ENCODE measurements around the gene C17orf75.

The C17orf75 gene

GRCh38 chr17:32342603-32343325 is 791 bp upstream of the C17orf75 start:
- H3K9me3 ChIP-seq (ENCODE audit: control insufficient read depth, low read length) = no peaks in the 10 kb centered on the region
- H3K4me1 ChIP-seq (ENCODE audit: control insufficient read depth, insufficient read depth, low read length) = peaks cover 9% of the 10 kb centered on the region
- H3K4me3 ChIP-seq (ENCODE audit: low read length) = peak overlapping the region; percentile 81
- H3K36me3 ChIP-seq (ENCODE audit: control insufficient read depth, insufficient read depth, low read length, severe bottlenecking) = no peaks in the 10 kb centered on the region
- H3K9ac ChIP-seq (ENCODE audit: low read length) = peak overlapping the region; percentile 82
- no peak for DNase-seq (ENCODE audit: low read depth)
- no peaks in the 10 kb centered on the region for H3K27me3 ChIP-seq (replicated peaks; ENCODE audit: control insufficient read depth, insufficient read depth, low read length)

DNA sequence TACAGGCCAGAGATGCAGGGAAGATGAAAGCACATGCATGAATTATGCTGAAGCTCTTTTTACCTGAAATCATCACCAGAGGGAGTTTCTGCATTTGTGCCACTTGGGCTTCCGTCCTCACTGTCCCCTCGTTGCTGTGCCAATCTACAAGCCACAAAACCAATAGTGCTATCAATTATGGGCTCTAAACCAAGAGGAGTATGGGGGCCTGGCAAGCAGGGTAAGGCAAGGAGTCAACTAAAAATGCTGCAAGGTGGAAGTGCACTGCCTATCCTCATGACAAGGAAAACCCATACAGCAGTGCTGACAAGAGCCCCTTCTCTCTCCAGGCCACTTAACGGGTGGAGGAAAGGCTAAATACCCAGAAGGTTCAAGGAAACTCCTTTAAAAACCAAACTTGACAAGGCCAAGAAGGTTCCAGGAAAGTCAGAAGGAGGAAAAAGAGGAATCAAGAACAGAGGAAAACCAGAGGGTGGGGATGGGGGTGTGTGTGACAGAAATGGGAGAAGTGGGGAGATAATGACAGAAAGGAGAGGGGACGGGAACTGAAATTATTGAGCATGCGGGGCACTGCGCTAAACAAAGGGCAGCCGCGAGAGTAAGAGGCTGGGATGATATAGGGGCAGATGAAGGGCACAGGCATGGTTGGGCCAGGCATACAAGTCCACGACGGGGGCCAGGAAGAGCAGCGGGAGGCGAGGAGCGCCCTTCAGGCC is 674 bp downstream of the C17orf75 start:
- Histone ChIP-seq H3K27me3 (replicated peaks; ENCODE audit: control insufficient read depth, insufficient read depth, low read length) (no peaks in the 10 kb centered on the region), H3K9ac (ENCODE audit: low read length) (peak overlapping the region; percentile 82), H3K36me3 (ENCODE audit: control insufficient read depth, insufficient read depth, low read length, severe bottlenecking) (no peaks in the 10 kb centered on the region), H3K4me1 (ENCODE audit: control insufficient read depth, insufficient read depth, low read length) (peaks cover 9% of the 10 kb centered on the region), H3K9me3 (ENCODE audit: control insufficient read depth, low read length) (no peaks in the 10 kb centered on the region), H3K4me3 (ENCODE audit: low read length) (peak overlapping the region; percentile 81)
- DNase-seq (ENCODE audit: low read depth) = peak; percentile 35

DNA sequence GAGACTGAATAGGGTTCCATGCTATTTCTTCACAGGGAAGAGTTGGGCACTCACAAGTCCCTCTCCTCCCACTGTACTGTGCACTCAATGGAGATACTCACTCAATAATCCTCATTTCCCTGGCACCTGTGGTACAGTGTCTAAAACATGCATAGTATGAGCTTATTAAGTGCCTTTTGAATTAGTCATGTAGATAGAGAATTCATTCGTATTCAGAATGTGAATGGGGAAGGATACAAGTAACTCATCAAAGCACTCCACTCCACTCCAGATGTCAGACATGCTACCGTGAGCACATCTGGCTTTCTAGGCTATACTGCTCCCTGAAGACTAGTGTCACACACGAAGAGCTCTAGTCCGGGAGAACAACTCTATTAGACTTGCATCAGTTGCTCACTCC is 6.3 kb downstream of the C17orf75 start:
- peaks cover 11% of the 10 kb centered on the region for H3K36me3 ChIP-seq (ENCODE audit: control insufficient read depth, insufficient read depth, low read length, severe bottlenecking)

DNA sequence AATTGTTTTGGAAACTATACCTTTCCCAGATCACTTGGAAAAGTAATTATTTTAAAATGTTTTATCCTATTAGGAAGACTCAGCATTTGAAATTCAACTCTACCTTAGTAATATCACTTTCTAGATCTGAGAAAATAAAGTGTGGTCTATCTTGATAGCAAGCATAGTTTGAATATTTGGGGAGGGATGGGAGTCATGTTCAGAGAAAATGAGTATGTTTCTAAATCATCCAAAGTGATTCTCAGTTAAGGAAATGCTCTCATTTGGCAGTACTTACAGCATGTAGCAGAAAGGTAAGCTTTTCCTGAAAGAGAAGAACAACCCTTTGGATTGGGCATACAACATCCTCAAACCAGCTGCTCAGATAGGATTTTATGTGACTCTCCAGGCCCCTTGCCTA is 6.9 kb downstream of the C17orf75 start:
- no peak for DNase-seq (ENCODE audit: low read depth)

More for the DNA sequence above, 6.3 kb downstream of the C17orf75 start:
- H3K9ac ChIP-seq (ENCODE audit: low read length) = no peak overlapping the region
- H3K4me3 ChIP-seq (ENCODE audit: low read length) = no peak overlapping the region
- no peak for DNase-seq (ENCODE audit: low read depth)
- peaks cover 8% of the 10 kb centered on the region for H3K4me1 ChIP-seq (ENCODE audit: control insufficient read depth, insufficient read depth, low read length)
- no peaks in the 10 kb centered on the region for H3K27me3 ChIP-seq (replicated peaks; ENCODE audit: control insufficient read depth, insufficient read depth, low read length)
- no peaks in the 10 kb centered on the region for H3K9me3 ChIP-seq (ENCODE audit: control insufficient read depth, low read length)

GRCh38 chr17:32333187-32333586 is 8.8 kb downstream of the C17orf75 start:
- no peaks in the 10 kb centered on the region for H3K9me3 ChIP-seq (ENCODE audit: control insufficient read depth, low read length)
- DNase-seq (ENCODE audit: low read depth) = no peak

More for the DNA sequence above, 6.9 kb downstream of the C17orf75 start:
- H3K4me3 ChIP-seq (ENCODE audit: low read length) = no peak overlapping the region
- H3K9ac ChIP-seq (ENCODE audit: low read length) = no peak overlapping the region
- H3K9me3 ChIP-seq (ENCODE audit: control insufficient read depth, low read length) = no peaks in the 10 kb centered on the region
- peaks cover 8% of the 10 kb centered on the region for H3K4me1 ChIP-seq (ENCODE audit: control insufficient read depth, insufficient read depth, low read length)
- H3K36me3 ChIP-seq (ENCODE audit: control insufficient read depth, insufficient read depth, low read length, severe bottlenecking) = peaks cover 11% of the 10 kb centered on the region
- H3K27me3 ChIP-seq (replicated peaks; ENCODE audit: control insufficient read depth, insufficient read depth, low read length) = no peaks in the 10 kb centered on the region

DNA sequence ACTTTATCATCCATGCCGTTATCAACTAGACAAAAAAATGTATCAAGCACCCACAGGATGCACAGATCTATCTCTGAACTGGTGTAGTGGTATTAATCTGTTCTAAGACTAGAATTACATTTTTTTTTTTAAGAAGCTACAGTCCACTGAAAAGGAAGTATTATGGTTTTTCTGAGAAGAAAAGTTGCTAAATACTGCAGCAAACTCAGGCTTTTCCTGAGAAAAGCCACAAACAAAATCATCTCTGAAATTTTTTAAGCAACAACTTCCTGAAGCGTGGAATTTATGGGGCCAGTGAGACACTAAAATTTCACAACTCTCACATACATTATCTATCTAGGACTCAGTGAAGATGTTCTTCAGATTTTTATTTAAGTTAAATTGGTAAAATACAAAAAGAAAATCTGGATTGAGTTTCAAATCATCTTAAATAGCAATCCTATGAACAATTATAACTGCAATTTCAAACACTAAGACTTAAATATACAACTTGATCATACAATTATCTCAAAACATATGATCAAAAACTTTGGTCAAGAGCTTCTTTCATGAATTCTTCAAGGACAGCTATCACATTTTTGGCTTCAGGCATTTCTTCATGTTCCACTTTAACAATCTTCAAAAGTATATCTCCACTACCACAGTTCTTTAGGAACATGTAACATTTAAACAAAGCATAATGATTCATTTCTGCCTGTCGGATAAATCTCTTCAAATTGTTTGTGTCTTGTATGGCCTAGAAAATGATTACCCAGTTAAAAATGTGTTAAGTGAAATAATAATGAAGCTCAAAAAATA is 10.5 kb downstream of the C17orf75 start:
- no peaks in the 10 kb centered on the region for H3K9me3 ChIP-seq (ENCODE audit: control insufficient read depth, low read length)
- no peak for DNase-seq (ENCODE audit: low read depth)

More at GRCh38 chr17:32333187-32333586, 8.8 kb downstream of the C17orf75 start:
- H3K9ac ChIP-seq (ENCODE audit: low read length) = no peak overlapping the region
- H3K4me3 ChIP-seq (ENCODE audit: low read length) = no peak overlapping the region
- peaks cover 8% of the 10 kb centered on the region for H3K4me1 ChIP-seq (ENCODE audit: control insufficient read depth, insufficient read depth, low read length)
- peaks cover 11% of the 10 kb centered on the region for H3K36me3 ChIP-seq (ENCODE audit: control insufficient read depth, insufficient read depth, low read length, severe bottlenecking)
- no peaks in the 10 kb centered on the region for H3K27me3 ChIP-seq (replicated peaks; ENCODE audit: control insufficient read depth, insufficient read depth, low read length)

GRCh38 chr17:32330147-32330546 is 11.8 kb downstream of the C17orf75 start:
- no peaks in the 10 kb centered on the region for H3K9me3 ChIP-seq (ENCODE audit: control insufficient read depth, low read length)
- H3K27me3 ChIP-seq (replicated peaks; ENCODE audit: control insufficient read depth, insufficient read depth, low read length) = no peaks in the 10 kb centered on the region

More for the DNA sequence above, 10.5 kb downstream of the C17orf75 start:
- H3K4me1 ChIP-seq (ENCODE audit: control insufficient read depth, insufficient read depth, low read length) = peaks cover 8% of the 10 kb centered on the region
- H3K9ac ChIP-seq (ENCODE audit: low read length) = no peak overlapping the region
- peaks cover 11% of the 10 kb centered on the region for H3K36me3 ChIP-seq (ENCODE audit: control insufficient read depth, insufficient read depth, low read length, severe bottlenecking)
- H3K27me3 ChIP-seq (replicated peaks; ENCODE audit: control insufficient read depth, insufficient read depth, low read length) = no peaks in the 10 kb centered on the region
- H3K4me3 ChIP-seq (ENCODE audit: low read length) = no peak overlapping the region

DNA sequence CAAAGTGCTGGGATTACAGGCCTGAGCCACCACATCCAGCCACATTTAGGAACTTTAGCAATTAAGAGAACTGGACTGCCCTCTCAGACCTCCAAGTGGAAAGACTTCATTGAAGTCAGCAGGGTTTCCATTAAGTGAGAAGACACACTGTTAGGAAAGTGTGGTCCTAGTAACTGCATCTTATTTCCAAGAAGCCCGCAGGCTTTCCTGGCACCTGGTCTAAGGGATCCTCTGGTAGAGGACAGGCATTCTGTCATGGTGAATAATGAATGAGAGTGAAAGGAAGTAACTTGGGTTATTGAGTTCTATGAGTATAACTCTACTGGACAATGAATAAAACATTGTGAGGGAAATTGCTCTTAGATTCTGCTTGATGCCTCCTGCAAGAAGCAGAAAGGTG is 14.1 kb downstream of the C17orf75 start:
- DNase-seq (ENCODE audit: low read depth) = no peak

More at GRCh38 chr17:32330147-32330546, 11.8 kb downstream of the C17orf75 start:
- peaks cover 11% of the 10 kb centered on the region for H3K36me3 ChIP-seq (ENCODE audit: control insufficient read depth, insufficient read depth, low read length, severe bottlenecking)
- H3K9ac ChIP-seq (ENCODE audit: low read length) = no peak overlapping the region
- H3K4me1 ChIP-seq (ENCODE audit: control insufficient read depth, insufficient read depth, low read length) = peaks cover 4% of the 10 kb centered on the region
- H3K4me3 ChIP-seq (ENCODE audit: low read length) = no peak overlapping the region
- DNase-seq (ENCODE audit: low read depth) = no peak

DNA sequence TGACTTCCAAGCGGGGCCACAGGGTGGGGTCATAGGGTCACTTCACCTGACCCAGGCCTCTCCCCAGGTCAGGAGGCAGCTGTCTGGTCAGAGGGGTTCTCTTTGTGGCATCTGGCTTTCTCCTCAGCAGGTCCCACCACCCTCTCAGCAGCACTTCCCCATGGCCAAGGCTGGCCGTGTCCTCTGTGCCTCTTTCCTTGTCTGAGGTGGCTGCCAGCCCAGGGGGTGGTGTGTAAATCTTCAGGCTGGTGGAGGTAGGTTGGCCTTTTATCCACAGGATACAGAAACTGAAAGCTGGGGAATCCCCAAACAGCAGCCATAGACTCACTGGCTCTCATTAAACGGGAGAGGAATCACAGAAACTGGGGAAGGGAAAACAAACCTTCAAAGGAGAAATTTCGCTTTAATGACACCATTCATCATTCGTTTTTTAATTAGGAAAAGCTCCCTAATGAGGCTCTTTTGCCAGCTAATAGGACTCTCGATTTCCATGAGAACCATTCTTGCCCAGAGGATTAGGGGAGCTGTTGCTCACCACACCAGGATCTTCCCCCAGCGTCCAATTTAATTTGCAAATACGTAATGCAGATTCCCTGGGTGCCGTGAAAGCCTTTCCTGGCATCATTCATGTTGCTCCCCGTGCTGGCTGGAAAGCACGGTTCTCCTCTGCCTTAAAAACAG is 18.0 kb downstream of the C17orf75 start:
- no peak for DNase-seq (ENCODE audit: low read depth)
- Histone ChIP-seq H3K36me3 (ENCODE audit: control insufficient read depth, insufficient read depth, low read length, severe bottlenecking) (no peaks in the 10 kb centered on the region), H3K27me3 (replicated peaks; ENCODE audit: control insufficient read depth, insufficient read depth, low read length) (no peaks in the 10 kb centered on the region), H3K4me1 (ENCODE audit: control insufficient read depth, insufficient read depth, low read length) (no peaks in the 10 kb centered on the region), H3K9me3 (ENCODE audit: control insufficient read depth, low read length) (no peaks in the 10 kb centered on the region), H3K4me3 (ENCODE audit: low read length) (peak overlapping the region; percentile 55), H3K9ac (ENCODE audit: low read length) (peak overlapping the region; percentile 35)

More for the DNA sequence above, 14.1 kb downstream of the C17orf75 start:
- Histone ChIP-seq H3K27me3 (replicated peaks; ENCODE audit: control insufficient read depth, insufficient read depth, low read length) (no peaks in the 10 kb centered on the region), H3K4me3 (ENCODE audit: low read length) (no peak overlapping the region), H3K9ac (ENCODE audit: low read length) (no peak overlapping the region), H3K4me1 (ENCODE audit: control insufficient read depth, insufficient read depth, low read length) (peaks cover 4% of the 10 kb centered on the region), H3K36me3 (ENCODE audit: control insufficient read depth, insufficient read depth, low read length, severe bottlenecking) (no peaks in the 10 kb centered on the region), H3K9me3 (ENCODE audit: control insufficient read depth, low read length) (no peaks in the 10 kb centered on the region)

GRCh38 chr17:32323046-32323445 is 18.9 kb downstream of the C17orf75 start:
- Histone ChIP-seq H3K27me3 (replicated peaks; ENCODE audit: control insufficient read depth, insufficient read depth, low read length) (peaks cover 5% of the 10 kb centered on the region), H3K36me3 (ENCODE audit: control insufficient read depth, insufficient read depth, low read length, severe bottlenecking) (no peaks in the 10 kb centered on the region), H3K4me3 (ENCODE audit: low read length) (no peak overlapping the region), H3K9ac (ENCODE audit: low read length) (no peak overlapping the region), H3K9me3 (ENCODE audit: control insufficient read depth, low read length) (no peaks in the 10 kb centered on the region), H3K4me1 (ENCODE audit: control insufficient read depth, insufficient read depth, low read length) (no peaks in the 10 kb centered on the region)
- DNase-seq (ENCODE audit: low read depth) = no peak
